Right renal pelvis (tissue), 4 donors: ENCODE results near the gene POLDIP2. TPM values are rescaled to one million over a fixed set of nuclear protein-coding genes. Genes with fewer than 3 reads are reported as not detected.

Experiments used
- DNase-seq, 4 donors: peaks; one replicate each; pipeline ENCODE4 v3.0.0-alpha.2; 2013; ENCODE audit warnings: low read depth in 4 of 4, low spot score in 3 of 4, missing footprints in 1 of 4
- polyA plus RNA-seq, 4 donors: library from polyadenylated mRNA; unstranded; fragments of 120-200 nt; gene quantifications; one replicate each; pipeline ENCODE4 v1.2.1, GENCODE V29; 2013; ENCODE audit not compliant: insufficient read length in 4 of 4

Gene POLDIP2
- polyA plus RNA-seq, 4 donors: 99.1 to 105 (median 100) TPM

GRCh38 chr17:28367641-28368305 lies 10.4 kb upstream of the POLDIP2 start:
- DNase-seq: no peak

GRCh38 chr17:28366605-28367004 lies 9.3 kb upstream of the POLDIP2 start:
- DNase-seq: no peak

DNA sequence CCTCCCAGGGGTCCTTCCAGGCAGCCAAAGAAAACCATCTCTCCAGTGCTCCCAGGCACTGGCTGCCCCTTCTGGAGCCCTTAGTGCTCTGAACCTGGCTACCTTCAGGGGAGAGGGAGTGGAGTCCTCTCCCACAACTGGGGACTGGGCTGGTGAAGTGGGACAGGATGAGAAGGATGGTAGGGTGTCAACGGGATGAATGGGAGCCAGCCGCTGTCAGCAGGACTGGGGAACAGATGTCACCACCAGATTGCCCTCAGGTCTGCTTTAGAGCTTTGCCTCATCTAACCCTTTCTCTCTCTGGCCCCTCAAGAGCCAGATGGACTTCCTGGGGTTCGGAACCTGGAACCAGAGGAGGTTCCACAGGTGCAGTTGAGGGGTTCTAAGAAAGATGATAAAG lies 8.2 kb upstream of the POLDIP2 start:
- no peak for DNase-seq

- no peak for DNase-seq
These were observed 7.5 kb upstream of the POLDIP2 start, which contains the start of gene SEBOX for GRCh38 chr17:28364665-28365363. SEBOX (minus strand) TSS chr17:28365199; CDS start chr17:28365151, 48 bp downstream.

- no peak for DNase-seq
These were observed 6.7 kb upstream of the POLDIP2 start for GRCh38 chr17:28363776-28364650.

GRCh38 chr17:28363186-28363585 lies 5.9 kb upstream of the POLDIP2 start:
- DNase-seq: no peak

DNA sequence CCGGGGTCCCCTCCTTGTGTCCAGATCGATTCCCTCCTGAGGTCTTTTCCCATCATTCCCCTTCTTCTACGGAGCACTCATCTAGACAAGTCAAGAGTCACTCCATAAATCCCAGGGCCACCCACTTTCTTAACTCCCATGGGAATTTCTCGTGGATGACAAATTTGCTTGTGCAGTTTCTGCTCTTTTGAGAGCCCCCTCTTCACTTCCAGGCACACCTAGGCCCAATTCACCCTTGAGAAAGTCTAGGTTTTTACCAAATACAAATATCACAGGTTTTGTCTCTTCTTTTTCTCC lies 522 bp upstream of the POLDIP2 start:
- no peak for DNase-seq

- no peak for DNase-seq
These were observed 7.1 kb downstream of the POLDIP2 start for GRCh38 chr17:28350271-28350670.

GRCh38 chr17:28348979-28349378 lies 8.3 kb downstream of the POLDIP2 start:
- no peak for DNase-seq

- no peak for DNase-seq
These were observed 10.0 kb downstream of the POLDIP2 start for GRCh38 chr17:28347261-28347891.

DNA sequence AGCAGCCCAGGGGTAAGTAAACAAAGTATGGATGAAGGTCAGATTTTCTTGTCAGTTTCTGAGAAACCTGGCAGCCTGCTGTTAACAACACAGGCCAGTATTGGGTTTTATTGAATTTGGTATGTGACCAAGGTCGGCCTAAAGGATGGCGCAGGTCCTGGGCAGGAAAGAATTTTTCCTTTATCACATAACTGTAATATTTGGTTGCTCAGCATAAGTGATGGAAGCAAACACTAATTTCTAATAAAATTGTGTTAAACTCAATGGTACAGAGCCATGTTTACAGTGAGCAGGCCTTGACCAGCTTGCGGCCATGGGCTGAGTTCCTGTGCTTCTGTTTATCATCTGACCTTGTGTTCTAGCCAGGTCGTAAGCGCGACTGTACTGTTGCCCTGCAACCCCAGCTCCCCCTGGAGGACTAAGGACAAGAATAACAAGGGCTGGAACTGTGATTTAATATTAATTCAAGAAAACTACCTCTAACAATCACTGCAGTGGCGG lies 10.5 kb downstream of the POLDIP2 start:
- DNase-seq: no peak

DNA sequence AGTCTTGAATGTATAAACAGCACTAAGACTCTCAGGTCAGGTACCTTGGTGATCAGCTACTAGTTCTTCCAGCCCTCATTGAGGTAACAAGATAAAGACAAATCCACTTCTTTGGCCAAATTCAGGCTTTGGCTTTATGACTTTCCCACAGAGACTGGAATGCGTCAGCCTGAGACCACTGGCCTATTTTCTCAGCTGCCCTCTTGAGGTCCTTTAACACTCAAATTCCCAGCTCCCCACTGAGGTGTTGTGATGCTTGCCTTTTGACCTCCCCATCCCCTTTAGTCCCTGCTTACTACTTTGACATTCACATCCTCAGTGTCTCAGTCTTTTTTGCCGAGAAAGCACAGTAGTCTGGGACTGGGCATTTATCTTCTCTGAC lies 11.1 kb downstream of the POLDIP2 start:
- no peak for DNase-seq

GRCh38 chr17:28345419-28346198 lies 11.7 kb downstream of the POLDIP2 start:
- DNase-seq: no peak

DNA sequence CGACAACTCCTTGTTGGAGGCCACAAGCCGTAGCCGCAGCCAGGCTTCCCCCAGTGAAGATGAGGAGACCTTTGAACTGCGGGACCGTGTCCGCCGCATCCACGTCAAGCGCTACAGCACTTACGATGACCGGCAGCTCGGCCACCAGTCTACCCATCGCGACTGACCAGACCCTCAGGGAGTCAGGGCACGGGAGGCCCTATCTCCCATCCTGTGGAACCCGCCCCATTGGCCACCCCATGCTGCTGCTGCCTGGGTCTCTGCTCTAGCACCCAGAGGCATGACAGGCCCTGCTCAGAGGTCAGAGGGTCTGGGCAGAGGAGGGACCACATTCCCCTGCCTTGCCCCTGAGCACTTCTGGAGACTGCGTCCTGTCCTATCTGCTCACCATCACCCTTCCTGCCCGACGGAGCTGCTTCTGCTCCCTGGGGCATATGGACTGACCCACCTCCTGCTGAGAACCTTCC lies 12.9 kb downstream of the POLDIP2 start:
- DNase-seq: no peak

GRCh38 chr17:28344011-28344410 lies 13.3 kb downstream of the POLDIP2 start:
- no peak for DNase-seq

- no peak for DNase-seq
These were observed 13.8 kb downstream of the POLDIP2 start for GRCh38 chr17:28343491-28343932.

DNA sequence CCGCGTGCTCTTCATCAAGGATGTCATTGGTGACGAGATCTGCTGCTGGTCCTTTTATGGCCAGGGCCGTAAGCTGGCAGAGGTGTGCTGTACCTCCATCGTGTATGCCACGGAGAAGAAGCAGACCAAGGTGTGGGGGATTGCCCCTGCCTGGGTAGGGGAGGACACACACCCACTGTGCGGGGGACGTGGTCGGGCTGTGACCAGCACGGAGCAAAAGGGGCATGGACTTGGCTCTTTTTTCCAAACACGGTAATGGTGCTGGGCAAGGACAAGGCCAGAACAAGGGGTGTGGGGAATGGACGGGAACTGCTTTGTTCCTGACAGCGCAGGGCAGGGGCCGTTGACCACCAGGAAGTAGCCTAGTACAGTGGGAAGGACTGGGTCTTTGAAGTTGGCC lies 15.0 kb downstream of the POLDIP2 start:
- DNase-seq: no peak

DNA sequence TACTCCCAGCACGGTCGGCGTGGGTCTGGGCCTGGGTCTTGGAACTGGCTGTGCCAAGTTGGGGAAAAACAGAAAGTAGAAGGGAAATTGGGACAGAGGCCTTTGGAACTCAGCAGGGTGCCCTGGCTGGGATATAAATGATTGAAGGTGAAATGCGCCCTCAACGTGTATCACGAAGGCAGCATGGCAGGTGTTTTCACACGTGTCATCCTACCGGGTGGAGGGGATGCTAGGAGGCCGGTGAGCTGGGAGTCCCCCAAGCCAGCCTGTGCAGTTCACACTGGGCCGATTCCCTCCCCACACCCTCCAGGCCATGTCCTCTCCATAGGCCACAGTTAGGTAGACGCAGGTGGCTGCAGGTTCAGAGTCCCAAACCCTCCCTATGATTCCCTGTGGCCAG lies 15.8 kb downstream of the POLDIP2 start:
- no peak for DNase-seq

DNA sequence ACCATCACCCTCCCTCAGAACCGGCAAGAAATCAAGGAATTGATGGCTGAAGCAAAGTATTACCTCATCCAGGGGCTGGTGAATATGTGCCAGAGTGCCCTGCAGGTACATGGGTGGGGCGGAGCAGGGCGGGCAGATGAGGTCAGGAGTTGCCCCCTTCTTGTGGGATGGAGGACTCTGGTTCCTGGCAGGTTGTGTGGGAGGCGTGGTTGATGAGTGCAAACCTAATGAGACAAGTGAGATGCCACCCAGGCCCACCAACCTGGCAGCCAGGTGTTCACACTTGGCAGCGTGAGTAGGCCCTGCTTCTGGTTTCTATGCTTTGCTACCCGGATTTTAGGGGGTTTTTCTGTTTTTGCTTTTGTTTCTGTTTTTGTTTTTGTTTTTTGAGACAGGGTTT lies 17.0 kb downstream of the POLDIP2 start:
- no peak for DNase-seq

DNA sequence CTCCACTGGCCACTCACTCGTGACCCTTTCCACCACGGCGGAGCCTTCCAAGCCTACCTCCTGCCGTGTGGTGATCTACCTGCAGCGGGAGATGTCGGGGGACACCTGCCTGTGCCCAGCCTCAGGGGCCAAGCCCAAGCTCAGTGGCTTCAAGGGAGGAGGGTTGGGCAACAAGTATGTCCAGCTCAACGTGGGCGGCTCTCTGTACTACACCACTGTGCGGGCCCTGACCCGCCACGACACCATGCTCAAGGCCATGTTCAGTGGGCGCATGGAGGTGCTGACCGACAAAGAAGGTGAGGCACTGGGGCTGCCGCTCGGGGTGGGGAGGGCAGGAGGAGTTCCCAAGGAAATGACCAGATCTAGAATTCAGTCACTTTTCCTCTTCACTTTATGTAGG lies 17.9 kb downstream of the POLDIP2 start:
- DNase-seq: no peak
